HG03103 (cell line): ENCODE measurements around the gene SRRT.

Source experiments
- ATAC-seq: cut with Tn5 transposase; IDR thresholded peaks from one replicate; pipeline ENCODE4 v1.9.1; 2021; ENCODE audit warnings: low read depth; ENCODE audit not compliant: unreplicated experiment

The SRRT gene

DNA sequence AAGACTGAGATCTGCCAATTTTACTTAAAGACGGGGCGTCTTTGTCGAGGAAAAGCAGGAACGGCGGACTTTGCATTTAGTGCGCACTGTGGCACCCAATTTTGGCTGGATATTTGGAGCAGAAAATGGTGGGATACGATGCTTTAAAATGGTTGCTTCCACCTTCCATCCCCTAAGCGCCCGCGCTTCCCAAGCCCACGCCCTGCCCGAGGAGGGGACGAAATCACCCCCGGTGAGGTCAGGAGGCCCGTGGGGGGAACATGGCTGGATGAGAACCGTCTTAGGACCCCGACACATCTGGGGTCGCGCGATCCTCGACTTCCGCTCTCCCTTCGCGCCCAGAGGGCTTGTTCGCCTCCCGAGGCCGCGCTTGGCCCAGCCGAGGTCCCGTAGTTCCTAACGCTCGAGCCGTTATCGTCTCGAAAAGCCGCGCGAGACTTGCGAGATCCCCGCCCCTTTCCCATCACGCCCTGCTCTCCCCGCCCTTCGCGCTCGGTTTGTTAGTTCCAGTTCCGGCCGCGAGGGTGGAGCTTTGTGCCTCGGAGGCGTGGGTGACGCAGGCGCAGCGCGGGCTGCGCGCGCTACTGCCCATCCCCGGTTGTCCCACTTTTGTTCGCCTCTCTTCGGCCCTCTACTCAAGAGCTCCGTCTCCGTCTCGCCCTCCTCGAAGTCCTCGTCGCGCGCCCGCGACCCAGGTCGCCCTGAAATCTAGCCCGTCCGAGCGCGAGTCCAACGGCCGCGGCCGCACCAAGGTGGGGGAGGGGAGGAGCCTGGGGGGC lies at the start of gene SRRT:
SRRT (plus strand) TSS at position 527 of the 779 bp plus-strand sequence. CDS start 488 bp downstream, outside the sequence.
- peak; percentile 86 for ATAC-seq

DNA sequence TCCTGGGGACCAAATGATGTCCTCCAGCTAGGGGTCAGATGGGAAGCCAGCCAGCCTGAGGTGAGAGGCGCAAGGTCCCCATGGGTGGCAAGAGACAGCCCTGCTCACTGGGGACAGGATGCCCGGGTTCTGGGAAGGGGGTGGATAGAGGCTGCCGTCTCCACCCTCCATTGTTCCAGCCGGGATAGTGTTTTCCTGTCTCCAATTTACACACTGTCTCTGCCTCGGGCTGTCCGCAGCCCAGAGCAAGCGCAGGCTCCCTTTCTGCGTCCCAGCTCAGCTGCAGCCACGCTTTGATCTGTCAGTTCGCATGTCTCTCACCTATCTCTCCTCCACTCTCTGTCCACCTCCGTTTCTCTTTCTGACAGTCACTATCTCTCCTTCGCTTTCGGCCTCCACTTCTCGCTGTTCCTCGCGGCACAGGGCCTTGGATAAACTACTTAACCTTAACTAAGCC lies 49.7 kb upstream of the SRRT start:
- no peak for ATAC-seq

- no peak for ATAC-seq
These were observed 49.0 kb upstream of the SRRT start for GRCh38 chr7:100825751-100826513.

- no peak for ATAC-seq
These were observed 48.2 kb upstream of the SRRT start for GRCh38 chr7:100826514-100827329.

DNA sequence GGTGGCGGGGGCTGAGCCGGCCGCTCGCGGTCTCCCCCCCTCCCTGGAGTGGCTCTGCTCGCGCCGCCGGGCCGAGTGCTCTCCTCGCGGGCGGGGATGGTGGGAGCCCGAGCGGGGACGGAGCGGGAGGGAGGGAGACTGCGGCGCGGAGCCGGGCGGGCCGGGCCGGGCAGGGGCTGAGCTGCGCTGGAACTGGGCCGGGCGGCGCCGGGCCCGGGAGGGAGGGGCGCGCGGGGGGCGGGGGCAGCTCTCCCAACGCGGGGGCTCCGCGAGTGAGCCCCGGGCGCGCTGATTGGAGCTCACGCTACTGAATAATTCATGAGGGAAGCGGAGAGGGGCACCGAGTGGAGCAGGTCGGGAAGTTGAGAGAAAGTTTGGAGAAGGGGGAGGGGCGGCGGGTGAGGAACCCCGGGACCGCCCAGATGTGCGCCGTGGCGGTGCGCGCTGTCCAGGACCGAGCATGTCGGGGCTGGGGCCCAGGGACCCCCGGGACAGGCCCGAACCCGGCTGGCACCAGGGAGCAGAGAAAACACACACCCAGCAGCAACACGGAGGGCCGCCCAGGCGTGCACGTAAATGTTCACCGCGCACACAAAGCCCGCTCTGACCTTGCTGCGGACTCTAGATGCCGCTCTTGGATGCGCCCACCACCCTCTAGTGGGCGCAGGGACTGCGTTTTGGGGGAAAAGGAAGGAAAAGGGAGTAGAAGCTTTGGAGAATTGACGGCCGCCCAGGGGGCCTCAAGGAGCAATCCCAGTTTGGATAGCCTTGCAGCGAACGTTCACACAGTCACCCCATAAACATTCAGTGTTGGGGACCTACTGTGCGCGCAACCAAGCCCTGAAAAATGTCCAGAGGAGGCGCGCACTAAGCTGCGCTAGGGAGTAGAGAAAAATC lies 47.3 kb upstream of the SRRT start, which contains the start of gene EPHB4:
EPHB4 (minus strand) TSS at position 194 of the 897 bp plus-strand sequence. CDS start 493 bp downstream, outside the sequence.
- no peak for ATAC-seq

GRCh38 chr7:100829150-100829716 lies 45.7 kb upstream of the SRRT start:
- no peak for ATAC-seq

GRCh38 chr7:100830396-100830795 lies 44.5 kb upstream of the SRRT start:
- no peak for ATAC-seq

DNA sequence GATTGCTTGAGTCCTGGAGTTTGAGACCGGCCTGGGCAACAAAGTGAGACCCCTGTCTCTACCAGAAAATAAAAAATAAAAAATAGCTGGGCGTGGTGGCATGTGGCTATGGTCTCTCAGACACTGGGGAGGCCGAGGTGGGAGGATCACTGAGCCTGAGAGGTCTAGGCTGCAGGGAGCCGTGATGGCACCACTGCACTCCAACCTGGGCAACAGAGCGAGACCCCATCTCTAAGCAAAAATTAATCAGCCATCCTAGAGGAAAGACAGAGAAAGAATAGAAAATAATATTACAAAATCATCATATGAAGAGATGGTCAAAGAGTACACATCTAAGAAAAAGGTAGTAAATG lies 42.6 kb upstream of the SRRT start:
- no peak for ATAC-seq

DNA sequence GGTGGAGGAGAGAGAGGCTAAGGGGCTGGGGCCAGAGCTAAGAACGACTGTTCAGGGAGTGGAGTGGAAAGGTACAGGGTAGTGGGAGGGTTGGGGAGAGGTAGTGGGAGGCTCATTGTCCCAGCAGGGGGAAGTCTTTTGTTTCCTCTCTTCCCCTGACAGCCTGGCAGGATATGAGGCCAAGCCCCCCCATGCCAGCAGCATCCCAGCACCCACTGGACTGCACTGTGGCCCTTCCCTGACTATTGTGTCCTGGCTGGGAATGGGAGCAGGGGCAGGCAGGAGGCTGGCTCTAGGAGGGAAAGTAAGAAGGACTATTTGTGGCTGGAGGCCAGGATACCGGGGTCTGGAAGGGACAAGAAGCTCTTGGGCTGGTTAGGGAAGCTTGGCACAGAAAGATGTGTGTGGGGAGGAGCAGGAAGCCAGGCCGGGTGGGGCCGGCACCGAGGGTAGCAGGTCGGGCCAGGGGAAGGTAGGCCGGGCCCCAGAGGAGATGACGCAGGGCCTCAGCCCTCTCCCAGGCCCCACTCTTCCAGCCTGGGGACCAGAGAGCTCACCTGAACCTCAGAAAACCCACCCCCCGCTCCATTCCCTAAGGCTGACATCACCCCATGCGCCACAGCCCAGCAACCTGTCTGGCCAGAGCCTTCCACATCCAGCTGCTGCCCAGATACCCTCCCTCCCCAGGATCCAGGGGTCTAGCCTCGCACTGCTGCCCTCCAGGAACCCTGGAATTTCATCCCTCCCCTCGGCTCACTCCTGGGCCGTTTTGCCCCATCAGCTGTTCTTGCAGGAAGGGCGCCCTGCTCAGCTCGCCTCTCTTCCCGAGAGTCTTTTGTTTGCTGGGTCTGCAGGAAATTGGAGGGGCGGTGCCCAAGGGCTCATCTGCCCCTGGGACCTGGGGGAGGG lies 38.7 kb upstream of the SRRT start:
- no peak for ATAC-seq

- no peak for ATAC-seq
These were observed 38.1 kb upstream of the SRRT start for GRCh38 chr7:100836812-100837098.

DNA sequence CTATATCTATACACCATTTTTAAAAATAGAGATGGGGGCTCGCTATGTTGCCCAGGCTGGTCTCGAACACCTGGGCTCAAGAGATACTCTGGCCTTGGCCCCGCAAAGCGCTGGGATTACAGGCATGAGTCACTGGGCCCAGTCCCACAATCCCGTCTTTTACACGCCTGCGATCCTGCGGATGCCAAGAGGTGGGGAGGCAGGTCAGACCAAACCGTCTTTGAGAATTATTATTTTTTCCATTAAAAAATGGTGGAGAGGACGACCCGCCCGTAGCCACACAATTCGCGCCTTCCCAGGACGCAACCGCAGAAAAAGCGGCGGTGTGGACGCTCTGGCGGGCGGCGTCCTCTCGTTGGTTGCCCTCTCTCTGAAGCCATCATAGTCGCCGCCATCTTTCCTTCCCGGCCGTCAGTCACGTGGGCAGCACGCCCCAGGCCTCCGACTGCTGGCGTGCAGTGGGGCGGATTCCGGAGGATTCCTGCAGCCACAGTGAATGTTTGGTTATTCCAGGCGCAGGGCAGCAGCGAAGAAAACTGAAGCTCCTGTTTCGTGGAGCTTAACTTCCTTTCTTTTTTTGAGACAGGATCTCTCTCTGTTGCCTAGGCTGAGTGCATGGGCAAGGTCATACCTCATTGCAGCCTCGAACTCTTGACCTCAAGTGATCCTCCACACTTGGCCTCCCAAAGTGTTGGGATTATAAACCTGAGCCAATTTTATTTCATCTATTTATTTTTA lies 37.6 kb upstream of the SRRT start:
- peak; percentile 68 for ATAC-seq

DNA sequence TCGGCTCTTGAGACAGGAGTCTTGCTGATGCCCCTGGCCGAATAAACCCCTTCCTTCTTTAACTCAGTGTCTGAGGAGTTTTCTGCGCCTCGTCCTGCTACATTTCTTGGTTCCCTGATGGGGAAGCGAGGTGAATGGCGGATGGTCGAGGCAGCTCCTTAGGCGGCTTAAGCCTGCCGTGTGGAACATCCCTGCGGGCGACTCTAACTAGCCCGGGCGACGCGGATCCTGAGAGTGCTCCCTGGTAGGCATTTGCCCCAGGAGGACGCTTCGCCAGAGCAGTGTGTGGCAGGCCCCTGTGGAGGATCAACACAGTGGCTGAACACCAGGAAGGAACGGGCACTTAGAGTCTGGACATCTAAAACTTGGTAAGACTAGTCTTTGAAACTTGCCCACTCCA lies 35.5 kb upstream of the SRRT start:
- ATAC-seq = no peak

DNA sequence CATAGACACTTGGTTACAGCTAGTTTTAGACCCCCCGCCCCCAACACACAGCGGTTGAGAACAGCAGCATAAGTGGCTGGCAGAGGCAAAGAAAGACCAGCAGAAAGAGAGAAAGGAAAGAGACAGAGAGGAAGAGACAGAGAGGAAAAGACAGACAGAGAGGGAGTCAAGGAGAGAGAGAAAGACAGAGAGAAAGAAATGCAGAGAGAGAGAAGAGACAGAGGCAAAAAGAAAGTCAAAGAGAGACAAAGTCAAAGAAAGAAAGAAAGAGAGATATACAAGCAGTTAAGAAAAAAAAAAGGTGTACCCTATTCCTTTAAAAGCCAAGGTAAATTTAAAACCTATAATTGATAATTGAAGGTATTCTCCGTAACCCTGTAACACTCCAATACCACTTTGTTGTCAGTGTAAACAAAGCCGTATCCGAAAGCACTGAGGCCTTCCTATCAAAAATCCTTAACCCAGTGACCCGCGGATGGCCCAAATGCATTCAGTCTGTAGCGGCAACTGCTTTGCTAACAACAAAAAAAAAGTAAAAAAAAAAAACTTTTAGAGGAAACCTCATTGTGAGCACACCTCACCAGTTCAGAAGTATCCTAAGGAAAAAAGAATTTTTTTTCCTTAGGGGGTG lies 34.3 kb upstream of the SRRT start:
- no peak for ATAC-seq

DNA sequence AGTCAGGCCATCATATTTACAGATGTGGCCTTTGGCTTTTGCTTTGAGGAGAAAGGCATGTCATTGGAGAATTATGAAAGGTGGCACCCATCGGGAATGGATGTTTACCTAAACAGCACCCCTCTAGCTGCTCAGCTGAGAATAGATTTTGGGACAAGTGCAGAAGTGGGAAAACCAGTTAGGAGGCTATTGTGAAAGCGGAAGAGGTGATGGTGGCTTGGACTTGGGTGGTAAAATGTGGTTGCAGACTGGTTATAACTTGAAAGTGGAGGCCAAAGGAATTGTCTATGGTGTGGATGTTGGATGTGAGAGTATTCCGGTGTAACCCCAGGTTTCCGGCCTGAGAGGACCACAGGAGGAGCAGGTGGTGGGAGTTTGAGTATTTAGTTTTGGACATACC lies 27.5 kb upstream of the SRRT start:
- ATAC-seq = no peak

DNA sequence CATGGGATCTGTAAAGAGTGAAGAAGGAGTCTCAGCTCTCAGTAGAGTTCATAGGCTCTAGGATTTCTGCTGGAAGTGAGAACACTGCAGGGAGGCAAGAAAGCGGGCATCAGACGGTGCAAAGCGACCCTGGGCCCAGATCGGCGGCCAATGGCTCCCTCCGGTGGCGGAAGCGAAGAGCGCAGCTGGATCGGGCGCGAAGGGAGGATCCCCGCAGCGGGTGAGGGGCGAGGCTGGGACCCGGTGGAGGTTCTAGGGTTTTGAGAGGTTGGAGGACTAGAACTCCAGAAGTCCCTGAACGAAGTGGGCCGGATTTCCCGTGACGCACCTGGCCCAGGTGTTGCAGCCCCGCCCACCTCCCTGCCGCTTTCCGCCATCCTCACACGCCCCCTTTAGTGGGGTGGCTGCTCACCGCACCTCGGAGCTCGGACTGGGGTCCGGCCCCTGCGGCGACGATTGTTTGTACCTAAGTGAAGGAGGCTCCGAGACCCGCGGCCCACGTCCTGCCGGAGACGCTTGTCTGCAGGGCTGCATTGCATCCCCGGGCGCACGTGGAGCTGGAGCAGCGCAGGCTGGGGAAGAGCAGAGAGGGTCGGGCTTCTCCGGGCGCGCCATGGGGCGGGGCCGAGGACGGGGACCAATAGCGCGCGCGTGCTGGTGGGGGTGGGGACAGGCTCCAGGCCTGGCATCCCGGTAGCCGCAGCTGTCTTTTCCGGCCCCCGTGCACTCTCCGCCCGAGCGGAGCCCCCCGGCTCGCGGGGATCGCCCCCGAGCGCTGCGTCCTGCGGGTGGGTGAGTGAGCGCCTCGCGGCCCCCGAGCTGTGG lies 22.6 kb upstream of the SRRT start, which contains the start of gene SLC12A9:
SLC12A9 (plus strand) TSS at position 666 of the 825 bp plus-strand sequence. CDS start 1,485 bp downstream, outside the sequence.
- ATAC-seq = peak; percentile 78

- ATAC-seq = no peak
These were observed 20.6 kb upstream of the SRRT start for GRCh38 chr7:100854146-100854895.
